Fibroblast of mammary gland (primary cell): ENCODE data around the gene GATD1.

Source experiments
- DNase-seq: peaks from one replicate; pipeline ENCODE4 v3.0.0-alpha.2; 2010; ENCODE audit warnings: low read depth
- H3K4me3 ChIP-seq: 2 replicates; pipeline ENCODE4 v1.5.1; 2011; ENCODE audit warnings: low read depth, mild to moderate bottlenecking, low read length, moderate library complexity; ENCODE audit not compliant: control insufficient read depth
- TF ChIP-seq, protein P1 (sequence below): conservative IDR thresholded peaks from 2 replicates; pipeline ENCODE4 v1.5.1; 2011; ENCODE audit warnings: low read depth, low read length, inconsistent platforms; ENCODE audit not compliant: control insufficient read depth, insufficient read depth

GATD1 gene

DNA sequence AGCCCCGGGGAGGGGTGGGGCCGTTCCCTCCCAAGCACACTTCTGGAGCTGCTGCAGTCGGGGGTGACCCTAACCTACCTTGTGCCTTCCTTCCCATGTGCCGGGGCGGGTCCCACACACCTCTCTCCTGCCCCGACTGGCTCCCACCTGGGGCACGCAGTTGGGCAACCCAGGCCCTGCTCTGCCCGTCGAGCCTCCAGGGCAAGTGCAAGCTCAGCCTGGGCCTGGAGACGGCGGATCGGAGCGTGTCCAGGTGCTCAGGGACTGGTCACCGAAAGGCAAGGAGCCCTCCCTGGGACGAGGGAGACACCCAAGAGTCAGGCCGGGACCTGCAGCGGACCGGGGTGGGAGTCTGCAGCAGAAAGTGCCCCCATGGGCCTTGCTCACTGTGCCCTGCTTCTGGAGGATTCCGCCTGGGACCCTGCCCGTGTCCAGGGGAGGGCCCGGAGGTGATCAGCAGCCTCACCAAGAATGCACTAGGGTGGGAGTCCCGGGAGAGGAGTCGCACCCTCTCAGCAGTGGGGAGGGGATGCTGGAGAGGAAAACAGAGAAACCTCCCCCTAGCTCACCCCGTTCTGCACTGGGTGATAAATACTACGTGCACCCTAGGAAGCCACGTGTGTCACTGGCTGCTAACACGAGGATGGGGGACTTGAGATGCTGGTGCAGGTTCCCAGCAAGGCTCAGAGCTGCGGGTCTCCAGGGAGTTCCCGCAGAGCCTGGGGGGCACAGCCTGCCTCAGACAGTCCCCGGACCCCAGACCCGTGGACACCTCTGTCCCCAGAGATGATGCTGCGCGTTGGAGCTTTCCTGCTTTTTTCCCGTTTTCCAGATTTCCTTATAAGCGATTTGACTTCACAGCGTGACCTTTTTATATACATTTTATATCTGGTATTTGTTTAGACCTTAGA, 5.2 kb upstream of the GATD1 start:
- DNase-seq = no peak
- TF ChIP-seq, protein P1, sequence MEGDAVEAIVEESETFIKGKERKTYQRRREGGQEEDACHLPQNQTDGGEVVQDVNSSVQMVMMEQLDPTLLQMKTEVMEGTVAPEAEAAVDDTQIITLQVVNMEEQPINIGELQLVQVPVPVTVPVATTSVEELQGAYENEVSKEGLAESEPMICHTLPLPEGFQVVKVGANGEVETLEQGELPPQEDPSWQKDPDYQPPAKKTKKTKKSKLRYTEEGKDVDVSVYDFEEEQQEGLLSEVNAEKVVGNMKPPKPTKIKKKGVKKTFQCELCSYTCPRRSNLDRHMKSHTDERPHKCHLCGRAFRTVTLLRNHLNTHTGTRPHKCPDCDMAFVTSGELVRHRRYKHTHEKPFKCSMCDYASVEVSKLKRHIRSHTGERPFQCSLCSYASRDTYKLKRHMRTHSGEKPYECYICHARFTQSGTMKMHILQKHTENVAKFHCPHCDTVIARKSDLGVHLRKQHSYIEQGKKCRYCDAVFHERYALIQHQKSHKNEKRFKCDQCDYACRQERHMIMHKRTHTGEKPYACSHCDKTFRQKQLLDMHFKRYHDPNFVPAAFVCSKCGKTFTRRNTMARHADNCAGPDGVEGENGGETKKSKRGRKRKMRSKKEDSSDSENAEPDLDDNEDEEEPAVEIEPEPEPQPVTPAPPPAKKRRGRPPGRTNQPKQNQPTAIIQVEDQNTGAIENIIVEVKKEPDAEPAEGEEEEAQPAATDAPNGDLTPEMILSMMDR = no peak
- no peak overlapping the region for H3K4me3 ChIP-seq

DNA sequence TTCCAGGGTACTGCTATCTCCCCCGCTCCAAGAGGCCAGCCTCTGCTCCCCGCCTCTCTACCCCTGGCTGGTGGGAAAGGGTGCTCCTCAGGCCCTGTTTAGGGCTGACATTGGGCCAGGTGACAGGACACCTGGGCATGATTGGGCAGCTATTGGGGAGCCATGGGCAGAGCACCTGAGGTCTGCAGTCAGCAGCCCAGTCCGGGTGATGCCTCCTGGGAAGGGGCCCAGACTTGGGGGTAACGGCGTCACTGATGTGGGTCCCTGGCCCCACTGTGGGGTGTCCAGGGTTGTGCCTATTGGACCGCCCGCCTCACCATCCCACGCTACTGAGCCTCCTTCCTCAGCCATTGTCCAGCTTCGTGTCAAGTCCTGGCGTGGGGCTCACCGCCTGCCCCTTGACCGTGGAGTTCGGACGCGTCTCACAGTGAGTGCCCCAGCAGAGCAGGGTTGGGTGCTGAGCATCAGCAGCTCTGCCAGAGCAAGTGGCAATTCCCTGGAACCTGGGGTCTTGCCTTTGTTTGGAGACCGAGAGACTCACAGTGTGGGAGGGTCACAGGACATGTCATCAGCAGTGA, 2.8 kb upstream of the GATD1 start:
- TF ChIP-seq, protein P1 = no peak
- H3K4me3 ChIP-seq = no peak overlapping the region
- DNase-seq = no peak

DNA sequence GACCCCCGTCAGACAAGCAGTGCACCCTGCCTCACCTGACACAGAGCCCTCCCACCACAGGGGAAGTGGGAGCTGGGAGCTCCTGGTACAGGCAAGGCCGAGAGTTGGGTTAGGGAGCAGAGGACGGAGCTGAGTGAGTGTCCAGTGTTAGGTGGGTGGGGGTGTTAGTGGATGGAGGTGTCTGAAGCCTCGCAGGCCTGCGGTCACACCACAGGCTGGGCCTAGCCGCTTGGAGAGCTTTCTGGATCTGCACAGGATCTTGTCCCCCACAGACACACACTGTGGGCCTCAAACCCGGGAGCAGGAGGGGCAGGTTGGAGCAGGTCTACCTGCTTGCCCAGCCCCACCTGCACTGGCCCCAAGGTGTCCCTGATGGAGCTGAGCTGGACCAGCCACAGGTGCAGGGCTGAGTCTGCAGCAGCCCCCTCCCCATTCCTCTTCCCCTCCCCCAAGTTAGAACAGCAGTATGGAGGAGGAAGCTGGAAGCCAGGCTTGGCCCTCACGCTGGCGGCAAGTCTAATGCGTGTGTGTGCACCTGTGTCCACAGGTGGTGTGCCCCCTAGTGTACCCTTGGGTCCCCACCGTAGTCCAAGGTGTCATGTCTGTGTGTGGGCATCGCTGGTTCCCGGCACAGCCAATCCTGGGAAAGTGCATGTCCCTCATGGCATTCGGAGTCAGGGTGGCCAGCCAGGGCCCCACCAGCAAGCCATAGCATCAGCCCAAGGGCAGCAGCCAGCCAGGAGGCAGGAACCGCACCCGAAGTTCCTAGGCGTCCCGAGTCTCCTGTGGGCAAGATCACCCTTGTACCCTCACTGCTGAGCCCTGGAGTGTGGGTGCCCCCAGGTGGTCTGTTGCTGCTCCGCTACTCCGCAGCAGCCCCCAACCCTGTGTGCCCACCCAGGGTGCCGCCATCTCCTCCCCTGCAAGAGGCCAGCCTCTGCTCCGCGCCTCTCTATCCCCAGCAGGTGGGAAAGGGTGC, 2.0 kb upstream of the GATD1 start:
- H3K4me3 ChIP-seq = no peak overlapping the region
- no peak for DNase-seq
- TF ChIP-seq, protein P1 = no peak

DNA sequence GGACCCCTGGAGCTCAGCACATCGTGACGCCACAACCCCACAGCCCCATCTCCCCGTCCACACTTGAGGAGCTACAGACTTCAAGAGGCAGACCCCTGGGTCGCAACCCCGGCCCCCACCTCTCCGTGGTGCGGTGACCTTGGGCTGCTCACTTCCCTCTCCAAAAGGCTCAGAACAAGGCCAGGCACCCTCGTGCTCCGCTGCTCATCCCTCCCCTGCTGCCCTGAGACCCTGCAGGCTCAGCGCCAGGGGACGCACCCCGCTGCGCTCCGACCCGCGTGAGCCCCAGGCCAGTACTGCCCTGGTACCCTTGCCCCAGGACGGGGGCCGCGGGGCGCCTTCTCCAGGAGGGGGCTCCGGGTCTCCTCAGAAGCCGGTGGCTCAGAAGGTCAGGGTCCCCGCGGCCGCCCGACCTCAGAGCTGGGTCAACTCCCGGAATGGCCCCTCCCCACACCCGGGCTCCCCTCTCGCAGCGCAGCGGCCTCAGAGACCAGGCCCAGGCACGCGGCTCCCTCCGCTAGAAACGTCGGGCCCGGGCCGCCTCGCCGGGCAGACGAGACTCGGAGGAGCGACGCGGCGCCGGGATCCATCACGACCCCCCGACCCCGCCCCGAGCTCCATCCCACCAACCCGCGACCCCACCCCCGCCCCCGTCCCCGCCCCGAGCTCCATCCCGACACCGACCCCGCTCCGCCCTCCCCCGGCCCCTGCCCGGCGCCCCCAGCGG, 563 bp downstream of the GATD1 start:
- H3K4me3 ChIP-seq = peak overlapping the region; percentile 80
- DNase-seq = no peak
- TF ChIP-seq, protein P1 = no peak

DNA sequence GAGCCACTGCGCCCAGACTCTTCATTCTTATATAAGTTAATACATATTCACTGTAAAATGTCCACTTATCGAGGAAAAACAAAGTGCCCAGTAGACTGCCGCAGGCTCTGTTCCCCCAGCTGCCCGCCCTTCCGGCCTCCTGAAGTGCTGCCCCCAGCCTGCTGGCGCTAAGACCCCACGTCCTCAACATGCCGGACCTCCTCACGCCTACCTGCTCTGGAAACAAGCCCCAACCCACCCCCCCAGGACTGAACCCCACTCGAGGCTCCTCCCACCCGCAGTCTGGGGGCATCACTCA, 1.1 kb downstream of the GATD1 start:
- no peak for DNase-seq
- TF ChIP-seq, protein P1 = no peak
- H3K4me3 ChIP-seq = peak overlapping the region; percentile 80
